ENCODE data around the gene SRP19. TPM values are rescaled to one million over a fixed set of nuclear protein-coding genes. Genes with fewer than 3 reads are reported as not detected.
A peak's percentile ranks its signal among the peaks of the same experiment; 100 is the strongest.

Gene SRP19
- total RNA-seq, 1 donor from 2014 or later = 73.5 TPM

DNA sequence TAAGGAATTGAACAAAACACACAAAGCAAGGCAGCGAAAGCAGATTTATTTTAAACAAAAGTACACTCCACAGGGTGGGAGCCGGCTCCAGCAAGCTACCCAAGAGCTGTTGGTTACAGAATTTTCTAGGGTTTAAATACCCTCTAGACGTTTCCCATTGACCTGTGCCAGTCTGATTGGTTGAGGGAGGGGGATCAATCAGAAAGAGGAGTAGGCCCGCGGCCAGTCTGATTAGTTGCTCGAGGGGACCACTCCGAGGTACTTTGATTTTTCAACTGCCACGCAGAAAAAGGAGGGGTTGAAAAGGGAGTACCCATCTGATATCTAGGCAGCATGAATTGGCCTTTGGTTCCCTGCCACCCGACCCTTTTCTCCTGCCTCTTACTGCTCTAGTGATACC is 998 bp downstream of the SRP19 start:
- peak overlapping the region; percentile 98 for H3K27ac Mint-ChIP-seq (ENCODE audit: unreplicated experiment)
- Histone ChIP-seq H3K79me2 (ENCODE audit: insufficient read depth, low read length) (peaks cover 50% of the 10 kb centered on the region), H3K27ac (ENCODE audit: low read depth, low read length) (peak overlapping the region; percentile 87), H3K9me3 (ENCODE audit: insufficient read depth, low read depth, low read length) (no peaks in the 10 kb centered on the region), H3K27me3 (ENCODE audit: insufficient read depth, low read length) (no peaks in the 10 kb centered on the region), H3K4me1 (ENCODE audit: insufficient read depth, low read length) (peaks cover 23% of the 10 kb centered on the region), H3K9ac (ENCODE audit: low read length) (peak overlapping the region; percentile 98), H3K4me2 (ENCODE audit: low read length) (peak overlapping the region; percentile 90), H4K20me1 (ENCODE audit: insufficient read depth, low read length) (peaks cover 45% of the 10 kb centered on the region), H3K4me3 (ENCODE audit: insufficient read depth, low read depth, low read length) (peak overlapping the region; percentile 92), H2AFZ (ENCODE audit: low read depth, low read length) (no peak overlapping the region), H3K36me3 (ENCODE audit: insufficient read depth, low read length) (peaks cover 18% of the 10 kb centered on the region)
- DNase-seq (ENCODE audit: low read depth) (no peak), FAIRE-seq (no peak)
- H3K4me3 Mint-ChIP-seq (ENCODE audit: unreplicated experiment) = peak overlapping the region; percentile 98
- H3K9me3 Mint-ChIP-seq (ENCODE audit: unreplicated experiment) = peaks cover 3% of the 10 kb centered on the region
- H3K4me1 Mint-ChIP-seq (ENCODE audit: low read depth, unreplicated experiment) = peaks cover 20% of the 10 kb centered on the region
- H3K27me3 Mint-ChIP-seq (ENCODE audit: low read depth, unreplicated experiment) = no peaks in the 10 kb centered on the region
- no peak for TF ChIP-seq EZH2 (IDR thresholded peaks at IDR 0.05; ENCODE audit: insufficient read depth, low read length)
- TF ChIP-seq, protein P1, sequence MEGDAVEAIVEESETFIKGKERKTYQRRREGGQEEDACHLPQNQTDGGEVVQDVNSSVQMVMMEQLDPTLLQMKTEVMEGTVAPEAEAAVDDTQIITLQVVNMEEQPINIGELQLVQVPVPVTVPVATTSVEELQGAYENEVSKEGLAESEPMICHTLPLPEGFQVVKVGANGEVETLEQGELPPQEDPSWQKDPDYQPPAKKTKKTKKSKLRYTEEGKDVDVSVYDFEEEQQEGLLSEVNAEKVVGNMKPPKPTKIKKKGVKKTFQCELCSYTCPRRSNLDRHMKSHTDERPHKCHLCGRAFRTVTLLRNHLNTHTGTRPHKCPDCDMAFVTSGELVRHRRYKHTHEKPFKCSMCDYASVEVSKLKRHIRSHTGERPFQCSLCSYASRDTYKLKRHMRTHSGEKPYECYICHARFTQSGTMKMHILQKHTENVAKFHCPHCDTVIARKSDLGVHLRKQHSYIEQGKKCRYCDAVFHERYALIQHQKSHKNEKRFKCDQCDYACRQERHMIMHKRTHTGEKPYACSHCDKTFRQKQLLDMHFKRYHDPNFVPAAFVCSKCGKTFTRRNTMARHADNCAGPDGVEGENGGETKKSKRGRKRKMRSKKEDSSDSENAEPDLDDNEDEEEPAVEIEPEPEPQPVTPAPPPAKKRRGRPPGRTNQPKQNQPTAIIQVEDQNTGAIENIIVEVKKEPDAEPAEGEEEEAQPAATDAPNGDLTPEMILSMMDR (IDR thresholded peaks at IDR 0.05; ENCODE audit: insufficient read depth, low read depth, low read length) = no peak
- peaks cover 11% of the 10 kb centered on the region for H3K36me3 Mint-ChIP-seq (ENCODE audit: low read depth, unreplicated experiment)

DNA sequence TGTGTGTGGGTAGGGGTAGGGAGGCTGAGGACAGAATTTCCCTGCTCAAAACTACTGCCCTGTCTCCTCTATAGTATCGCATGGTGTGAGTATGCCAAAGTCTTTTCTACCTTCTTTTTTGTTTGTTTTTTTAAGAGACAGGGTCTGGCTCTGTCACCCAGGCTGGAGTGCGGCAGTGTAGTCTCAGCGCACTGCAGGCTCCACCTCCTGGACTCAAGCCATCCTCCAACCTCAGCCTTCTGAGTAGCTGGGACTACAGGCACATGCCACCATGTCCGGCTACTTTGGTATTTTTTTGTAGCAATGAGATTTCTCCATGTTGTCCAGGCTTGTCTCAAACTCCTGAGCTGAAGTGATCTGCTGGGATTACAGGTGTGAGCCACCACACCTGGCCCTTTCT is 2.5 kb downstream of the SRP19 start:
- Histone ChIP-seq H3K27me3 (ENCODE audit: insufficient read depth, low read length) (no peaks in the 10 kb centered on the region), H3K4me1 (ENCODE audit: insufficient read depth, low read length) (peaks cover 23% of the 10 kb centered on the region), H3K4me3 (ENCODE audit: insufficient read depth, low read depth, low read length) (peak overlapping the region; percentile 92), H3K36me3 (ENCODE audit: insufficient read depth, low read length) (peaks cover 29% of the 10 kb centered on the region), H3K9me3 (ENCODE audit: insufficient read depth, low read depth, low read length) (no peaks in the 10 kb centered on the region), H3K27ac (ENCODE audit: low read depth, low read length) (no peak overlapping the region), H3K79me2 (ENCODE audit: insufficient read depth, low read length) (peaks cover 54% of the 10 kb centered on the region), H2AFZ (ENCODE audit: low read depth, low read length) (no peak overlapping the region), H3K4me2 (ENCODE audit: low read length) (peak overlapping the region; percentile 90), H4K20me1 (ENCODE audit: insufficient read depth, low read length) (peaks cover 51% of the 10 kb centered on the region), H3K9ac (ENCODE audit: low read length) (peak overlapping the region; percentile 98)
- H3K4me1 Mint-ChIP-seq (ENCODE audit: low read depth, unreplicated experiment) = peaks cover 20% of the 10 kb centered on the region
- H3K9me3 Mint-ChIP-seq (ENCODE audit: unreplicated experiment) = peaks cover 3% of the 10 kb centered on the region
- TF ChIP-seq, protein P1 (IDR thresholded peaks at IDR 0.05; ENCODE audit: insufficient read depth, low read depth, low read length) = no peak
- TF ChIP-seq EZH2 (IDR thresholded peaks at IDR 0.05; ENCODE audit: insufficient read depth, low read length) = no peak
- DNase-seq (ENCODE audit: low read depth) = peak; percentile 12
- H3K27me3 Mint-ChIP-seq (ENCODE audit: low read depth, unreplicated experiment) = no peaks in the 10 kb centered on the region
- H3K27ac Mint-ChIP-seq (ENCODE audit: unreplicated experiment) = no peak overlapping the region
- H3K4me3 Mint-ChIP-seq (ENCODE audit: unreplicated experiment) = peak overlapping the region; percentile 98
- no peak for FAIRE-seq
- H3K36me3 Mint-ChIP-seq (ENCODE audit: low read depth, unreplicated experiment) = peaks cover 11% of the 10 kb centered on the region

GRCh38 chr5:112865128-112865527 is 4.0 kb downstream of the SRP19 start:
- peaks cover 13% of the 10 kb centered on the region for H3K36me3 Mint-ChIP-seq (ENCODE audit: low read depth, unreplicated experiment)
- peaks cover 44% of the 10 kb centered on the region for H3K36me3 ChIP-seq (ENCODE audit: insufficient read depth, low read length)
- peaks cover 23% of the 10 kb centered on the region for H3K4me1 ChIP-seq (ENCODE audit: insufficient read depth, low read length)

More at GRCh38 chr5:112865128-112865527, 4.0 kb downstream of the SRP19 start:
- Histone ChIP-seq H3K27ac (ENCODE audit: low read depth, low read length) (no peak overlapping the region), H3K79me2 (ENCODE audit: insufficient read depth, low read length) (peaks cover 57% of the 10 kb centered on the region), H3K9me3 (ENCODE audit: insufficient read depth, low read depth, low read length) (no peaks in the 10 kb centered on the region), H3K4me2 (ENCODE audit: low read length) (no peak overlapping the region), H3K9ac (ENCODE audit: low read length) (no peak overlapping the region), H3K27me3 (ENCODE audit: insufficient read depth, low read length) (no peaks in the 10 kb centered on the region), H4K20me1 (ENCODE audit: insufficient read depth, low read length) (peaks cover 64% of the 10 kb centered on the region), H3K4me3 (ENCODE audit: insufficient read depth, low read depth, low read length) (no peak overlapping the region), H2AFZ (ENCODE audit: low read depth, low read length) (no peak overlapping the region)
- H3K9me3 Mint-ChIP-seq (ENCODE audit: unreplicated experiment) = peaks cover 3% of the 10 kb centered on the region
- no peak overlapping the region for H3K4me3 Mint-ChIP-seq (ENCODE audit: unreplicated experiment)
- peaks cover 20% of the 10 kb centered on the region for H3K4me1 Mint-ChIP-seq (ENCODE audit: low read depth, unreplicated experiment)
- H3K27me3 Mint-ChIP-seq (ENCODE audit: low read depth, unreplicated experiment) = no peaks in the 10 kb centered on the region
- TF ChIP-seq, protein P1 (IDR thresholded peaks at IDR 0.05; ENCODE audit: insufficient read depth, low read depth, low read length) = no peak
- TF ChIP-seq EZH2 (IDR thresholded peaks at IDR 0.05; ENCODE audit: insufficient read depth, low read length) = no peak
- DNase-seq (ENCODE audit: low read depth) (no peak), FAIRE-seq (no peak)
- H3K27ac Mint-ChIP-seq (ENCODE audit: unreplicated experiment) = no peak overlapping the region
